HG02642 (cell line): ENCODE measurements around the gene XRCC1.

ENCODE experiments used
- ATAC-seq: cut with Tn5 transposase; IDR thresholded peaks from one replicate; pipeline ENCODE4 v1.9.1; 2021; ENCODE audit warnings: mild to moderate bottlenecking; ENCODE audit not compliant: unreplicated experiment, poor library complexity

XRCC1 gene, protein sequence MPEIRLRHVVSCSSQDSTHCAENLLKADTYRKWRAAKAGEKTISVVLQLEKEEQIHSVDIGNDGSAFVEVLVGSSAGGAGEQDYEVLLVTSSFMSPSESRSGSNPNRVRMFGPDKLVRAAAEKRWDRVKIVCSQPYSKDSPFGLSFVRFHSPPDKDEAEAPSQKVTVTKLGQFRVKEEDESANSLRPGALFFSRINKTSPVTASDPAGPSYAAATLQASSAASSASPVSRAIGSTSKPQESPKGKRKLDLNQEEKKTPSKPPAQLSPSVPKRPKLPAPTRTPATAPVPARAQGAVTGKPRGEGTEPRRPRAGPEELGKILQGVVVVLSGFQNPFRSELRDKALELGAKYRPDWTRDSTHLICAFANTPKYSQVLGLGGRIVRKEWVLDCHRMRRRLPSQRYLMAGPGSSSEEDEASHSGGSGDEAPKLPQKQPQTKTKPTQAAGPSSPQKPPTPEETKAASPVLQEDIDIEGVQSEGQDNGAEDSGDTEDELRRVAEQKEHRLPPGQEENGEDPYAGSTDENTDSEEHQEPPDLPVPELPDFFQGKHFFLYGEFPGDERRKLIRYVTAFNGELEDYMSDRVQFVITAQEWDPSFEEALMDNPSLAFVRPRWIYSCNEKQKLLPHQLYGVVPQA

DNA sequence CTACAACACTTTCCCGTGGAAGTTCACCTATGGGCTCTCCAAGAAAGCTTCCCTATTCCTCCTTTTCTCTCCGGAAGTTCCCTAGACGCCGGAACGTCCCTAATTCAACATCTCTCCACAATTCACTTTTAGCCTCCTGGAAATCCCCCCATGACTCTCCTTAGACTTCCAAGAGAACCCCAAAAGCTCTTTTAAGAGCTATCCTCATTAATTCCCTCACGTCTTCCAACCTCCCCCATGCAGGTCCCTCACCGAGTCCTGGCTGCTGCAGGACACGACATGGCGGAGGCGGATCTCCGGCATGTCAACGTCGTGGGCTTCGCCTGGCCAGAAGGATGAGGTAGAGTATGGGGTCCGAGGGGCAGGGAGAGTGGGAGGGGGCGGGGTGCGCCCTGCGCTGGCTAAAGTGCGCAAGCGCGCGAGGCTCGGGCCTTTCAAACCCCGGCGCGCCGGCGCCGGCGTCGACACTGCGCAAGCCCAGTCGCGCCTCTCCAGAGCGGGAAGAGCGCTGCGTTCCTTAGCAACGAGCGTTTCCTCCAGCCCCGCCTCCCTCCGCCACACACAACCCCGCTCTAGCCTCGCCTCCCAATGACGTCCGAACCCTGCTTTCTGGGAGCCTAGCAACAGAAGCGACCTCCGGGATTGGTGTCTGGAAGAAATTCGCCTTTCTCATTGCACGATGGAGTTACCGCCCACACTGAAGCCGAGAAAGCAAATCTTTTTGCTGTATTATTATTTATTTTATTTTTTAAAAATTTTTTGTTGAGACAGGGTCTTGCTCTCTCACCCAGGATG is at the start of gene XRCC1, which contains the start of gene PINLYP:
Gene XRCC1, minus strand, starts transcription at position 372 of the 795 bp plus-strand sequence. Its CDS starts 69 bp downstream, at position 303.
Gene PINLYP, plus strand, starts transcription at position 646 of the 795 bp plus-strand sequence. CDS start 1,391 bp downstream, outside the sequence.
- peak; percentile 97 for ATAC-seq

DNA sequence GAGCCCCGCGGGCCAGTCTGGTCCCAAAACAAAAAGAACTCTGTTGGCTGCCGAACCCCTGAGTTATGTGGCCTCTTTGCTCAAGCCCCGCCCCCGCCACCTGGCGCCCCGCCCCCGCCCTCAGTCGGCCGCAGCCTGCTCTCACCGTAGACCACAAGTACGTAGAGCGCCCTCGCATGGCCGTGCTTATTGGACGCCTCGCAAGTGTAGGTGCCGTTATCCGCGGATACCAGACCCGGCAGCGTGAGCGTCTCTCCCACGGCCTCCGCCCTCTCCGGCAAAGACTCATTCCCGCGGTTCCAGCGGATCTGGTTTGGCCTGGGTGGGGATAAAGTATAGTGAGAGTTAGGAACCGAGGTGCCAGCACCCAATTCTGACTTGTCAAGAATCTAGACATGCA is 49.6 kb upstream of the XRCC1 start:
- ATAC-seq = peak; percentile 51

DNA sequence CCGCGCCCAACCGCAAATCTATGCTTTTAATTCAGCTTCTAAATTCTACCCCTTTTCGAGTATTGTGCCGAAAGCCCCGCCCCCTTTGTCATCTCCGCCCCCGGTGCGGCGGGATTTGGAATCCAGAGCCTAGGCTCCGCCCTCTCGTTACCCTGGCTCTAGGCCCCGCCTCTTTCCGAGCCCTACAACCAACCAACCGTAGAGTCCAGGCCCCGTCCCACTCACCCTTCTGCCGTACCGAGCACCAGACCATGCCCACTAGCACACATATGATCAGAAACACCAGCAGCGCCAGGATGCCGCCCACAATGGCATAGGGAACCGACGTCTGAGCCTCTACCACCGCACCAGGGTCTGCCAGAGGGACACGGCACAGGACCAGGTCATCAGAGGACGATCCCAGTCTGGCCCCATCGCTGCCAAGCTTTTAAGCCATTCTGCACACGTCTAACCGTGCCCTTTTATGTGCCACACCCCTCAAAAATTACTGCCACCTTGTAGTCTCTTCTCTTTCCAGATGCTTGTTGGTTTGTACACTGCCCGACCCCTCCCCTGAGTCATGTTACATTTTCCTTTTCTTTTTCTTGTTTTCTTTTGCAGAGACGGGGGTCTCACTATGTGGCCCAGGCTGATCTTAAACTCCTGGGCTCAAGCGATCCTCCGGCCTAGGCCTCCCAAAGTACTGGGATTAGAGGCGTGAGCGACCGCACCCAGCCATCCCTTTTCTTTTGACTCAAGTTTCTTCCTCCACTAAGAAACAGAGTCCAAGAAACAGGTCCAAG is 48.8 kb upstream of the XRCC1 start:
- ATAC-seq = no peak

DNA sequence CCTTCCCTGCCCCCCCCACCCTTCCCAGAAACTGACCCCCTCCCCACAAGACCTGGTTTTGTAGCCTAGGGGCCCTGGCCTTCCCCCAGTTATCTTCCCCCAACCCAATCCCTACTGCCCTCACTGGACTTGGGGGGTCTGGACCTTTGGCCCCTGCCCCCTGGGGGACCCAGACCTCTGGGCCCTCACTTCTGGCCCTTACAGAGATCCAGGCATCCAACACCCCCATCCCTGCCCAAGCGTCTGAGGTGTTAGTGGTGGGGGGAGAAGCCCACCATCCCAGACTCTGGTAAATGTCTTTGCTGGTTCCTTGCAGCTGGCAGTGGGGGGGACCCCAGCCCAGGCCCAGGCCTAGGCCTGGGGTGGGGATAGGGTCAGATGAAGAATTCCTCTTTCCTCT is 47.6 kb upstream of the XRCC1 start:
- no peak for ATAC-seq

DNA sequence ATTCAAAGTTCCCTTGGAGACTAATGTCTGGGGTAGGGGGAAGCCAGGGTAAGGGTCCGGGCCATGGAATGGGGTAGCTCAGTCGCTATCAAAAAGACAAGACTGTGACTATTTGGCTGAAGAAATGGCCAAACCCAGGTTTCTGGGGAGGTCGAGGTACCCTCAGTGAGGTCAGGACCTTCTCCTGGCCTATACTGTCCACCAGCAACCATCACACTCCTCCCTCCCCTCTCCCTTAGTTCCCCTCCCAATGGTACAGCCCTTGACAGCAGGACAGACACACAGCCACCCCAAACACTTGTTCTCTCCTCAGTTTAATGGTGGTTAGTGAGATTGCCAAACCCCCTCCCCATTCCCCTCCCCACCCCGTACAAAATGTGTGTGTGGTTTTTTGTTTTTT is 46.7 kb upstream of the XRCC1 start:
- ATAC-seq = no peak

DNA sequence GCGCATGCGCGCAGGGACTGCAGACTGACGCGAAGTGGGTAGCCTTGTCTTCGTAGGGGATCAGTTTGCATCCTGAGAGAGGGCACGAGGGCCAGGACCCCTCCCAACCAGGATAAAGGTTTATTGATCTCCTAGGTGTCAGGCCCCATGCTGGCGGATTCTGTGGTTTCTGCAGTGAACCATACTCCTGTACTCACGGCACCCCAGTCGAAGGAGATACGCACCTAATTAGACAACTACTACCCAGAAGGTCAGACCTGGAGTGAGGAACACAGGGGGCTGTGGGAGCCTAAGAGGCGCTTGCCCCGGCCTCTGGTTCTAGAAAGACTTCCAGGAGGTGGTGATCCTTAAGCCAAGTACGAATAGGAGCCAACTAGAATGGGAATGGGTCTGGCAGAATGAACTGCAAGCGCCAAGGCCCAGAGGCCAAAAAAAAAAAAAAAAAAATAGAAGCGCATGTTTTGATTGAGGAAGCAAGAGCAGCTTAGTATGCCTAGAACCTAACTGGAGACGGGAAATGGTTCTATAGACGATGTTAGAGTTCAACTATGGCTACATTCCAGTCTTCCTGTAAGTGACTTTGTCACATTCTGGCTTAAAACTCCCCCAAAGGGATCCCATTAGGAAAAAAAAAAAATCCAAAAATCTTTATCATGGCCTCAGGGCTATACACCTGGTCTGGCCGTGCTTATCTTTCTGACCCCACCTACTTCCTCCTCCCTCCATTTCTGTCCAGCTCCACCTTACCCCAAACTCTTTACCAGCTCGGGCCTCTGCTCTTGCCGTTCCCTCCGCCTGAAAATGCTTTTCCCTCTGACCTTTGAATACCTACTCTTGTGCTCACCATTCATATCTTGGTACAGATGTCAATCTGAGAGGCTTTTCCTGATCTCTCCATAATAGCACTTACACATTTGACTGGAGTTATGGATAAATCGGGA is 45.0 kb upstream of the XRCC1 start:
- ATAC-seq = no peak

DNA sequence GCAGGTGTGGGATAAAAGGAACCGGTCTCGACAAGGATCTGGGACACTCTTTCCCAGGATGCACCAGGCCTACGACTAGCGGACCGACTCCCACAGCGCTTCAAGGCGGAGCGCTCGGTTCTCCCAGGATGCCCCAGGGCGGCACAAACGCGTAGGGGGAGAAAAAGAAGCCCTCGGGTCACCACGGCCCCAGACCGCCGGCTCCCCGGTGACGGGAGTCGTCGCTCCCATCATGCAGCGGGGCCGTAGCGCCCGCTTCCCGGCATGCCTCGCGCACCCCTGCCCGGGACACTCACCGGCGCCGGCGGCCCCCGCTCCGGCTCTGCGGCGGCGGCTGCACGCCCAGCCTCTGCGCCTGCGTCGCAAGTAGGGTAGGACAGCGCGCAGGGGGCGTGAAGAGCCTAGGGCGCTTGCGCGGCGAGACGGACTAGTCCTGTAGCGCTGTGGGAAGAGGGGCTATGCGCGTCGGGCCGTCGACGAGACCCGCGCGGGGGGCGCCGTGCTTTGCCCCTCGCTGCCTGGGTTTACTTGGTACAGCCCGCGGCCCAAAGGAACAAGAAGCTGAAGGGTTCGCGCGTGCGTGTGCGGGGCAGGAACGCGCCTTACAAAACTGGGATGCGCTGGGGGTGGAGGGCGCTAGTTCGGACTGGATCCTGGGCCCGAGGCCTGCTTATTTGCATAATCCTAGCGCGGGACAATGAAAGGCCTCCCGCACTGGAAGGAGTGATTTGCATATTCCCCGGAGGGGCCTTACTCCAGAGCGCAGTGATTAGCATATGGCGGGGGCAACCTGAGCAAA is 44.1 kb upstream of the XRCC1 start, which contains the start of gene ZNF428:
Gene ZNF428, minus strand, starts transcription at position 368 of the 799 bp plus-strand sequence. CDS start 5,325 bp downstream, outside the sequence.
- peak; percentile 87 for ATAC-seq

DNA sequence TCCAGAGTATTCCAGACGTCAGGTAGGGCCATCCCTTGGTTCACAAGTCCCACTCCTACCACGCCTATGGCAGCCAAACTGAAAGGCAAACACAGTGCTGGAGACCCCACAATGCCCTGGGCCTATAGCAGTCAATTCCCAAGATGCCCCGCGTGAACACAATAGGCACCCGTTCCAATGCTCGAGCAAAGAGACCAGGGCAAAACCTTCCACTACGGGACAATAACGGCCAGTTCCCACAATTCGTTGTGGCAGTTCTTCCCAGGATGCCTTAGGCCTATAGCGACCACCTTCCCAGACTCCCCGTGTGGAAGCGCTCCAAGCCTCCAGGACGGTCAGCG is 43.6 kb upstream of the XRCC1 start:
- peak; percentile 29 for ATAC-seq

DNA sequence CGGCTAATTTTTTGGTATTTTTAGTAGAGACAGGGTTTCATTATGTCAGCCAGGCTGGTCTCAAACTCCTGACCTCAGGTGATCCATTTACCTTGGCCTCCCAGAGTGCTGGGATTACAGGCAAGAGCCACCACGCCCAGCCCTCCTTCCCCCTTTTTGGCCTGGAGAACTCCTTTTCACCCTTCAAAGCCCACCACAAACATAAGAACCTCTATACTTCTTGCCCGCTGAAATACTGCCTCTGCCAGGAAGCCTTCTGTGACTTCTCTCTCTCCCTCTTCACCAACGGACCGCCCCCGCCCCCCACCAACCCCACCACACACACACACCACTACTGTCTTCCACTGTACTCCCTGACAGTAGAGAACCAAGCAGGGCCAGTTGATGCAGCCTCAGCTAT is 41.6 kb upstream of the XRCC1 start:
- ATAC-seq = no peak

DNA sequence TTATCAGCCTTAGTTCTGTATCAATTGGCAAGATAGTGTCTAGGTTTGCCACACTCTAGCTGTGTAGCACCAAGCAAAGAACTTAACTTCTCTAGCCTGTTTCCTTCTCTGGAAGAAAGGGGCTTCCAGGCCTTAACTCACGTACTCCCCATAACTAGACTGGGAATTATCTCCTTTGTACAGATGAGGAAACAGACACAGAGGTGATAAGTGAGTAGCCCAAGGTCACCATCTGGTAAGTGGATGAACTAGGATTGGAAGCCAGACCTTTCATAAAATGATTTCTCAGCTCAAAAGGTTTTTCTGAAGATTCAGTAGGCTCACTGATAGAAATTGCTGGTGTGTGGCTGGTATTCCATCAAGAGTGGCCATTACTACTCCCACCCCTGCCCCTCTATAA is 41.0 kb upstream of the XRCC1 start:
- no peak for ATAC-seq

DNA sequence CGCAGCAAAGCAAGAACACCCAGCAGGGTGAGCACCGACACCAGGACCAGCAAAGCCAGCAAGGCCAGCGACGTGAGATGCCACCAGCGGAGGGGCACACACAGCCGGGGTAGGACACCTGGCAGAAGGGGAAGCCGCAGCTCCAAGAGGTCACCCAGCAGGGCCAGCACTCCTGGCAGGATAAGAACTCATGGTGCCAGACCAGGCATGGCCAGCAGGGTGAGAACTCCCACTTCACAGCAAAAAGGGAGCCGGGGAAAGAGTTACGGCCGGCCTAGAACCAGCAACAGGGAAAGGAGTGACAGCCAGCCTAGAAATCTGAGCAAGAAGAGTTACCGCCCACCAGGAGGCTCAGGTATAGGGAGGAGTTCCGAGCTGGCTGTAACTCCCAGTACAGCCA is 37.0 kb upstream of the XRCC1 start:
- no peak for ATAC-seq

DNA sequence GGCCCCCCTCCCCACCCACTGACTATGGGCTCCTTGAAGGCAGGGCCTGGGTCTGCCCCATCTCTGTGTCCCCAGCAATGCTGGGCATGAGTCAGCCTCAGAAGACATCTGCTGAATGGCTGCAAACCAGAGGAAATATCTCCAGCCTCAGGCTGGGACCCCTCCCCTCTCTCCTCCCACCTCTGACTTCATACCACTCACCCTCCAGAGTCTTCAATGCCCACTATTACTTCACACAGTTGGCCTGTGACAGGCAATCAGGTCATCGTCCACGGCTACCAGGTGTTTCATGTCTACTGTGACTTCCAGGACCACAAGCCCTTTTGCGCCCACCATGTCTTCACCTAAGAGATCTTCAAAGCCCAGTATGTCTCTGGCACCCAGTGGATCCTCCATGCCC is 36.5 kb upstream of the XRCC1 start, which contains the start of gene SRRM5:
Gene SRRM5, plus strand, starts transcription at position 301 of the 400 bp plus-strand sequence. Its CDS starts 34 bp downstream, at position 335.
- ATAC-seq = no peak

DNA sequence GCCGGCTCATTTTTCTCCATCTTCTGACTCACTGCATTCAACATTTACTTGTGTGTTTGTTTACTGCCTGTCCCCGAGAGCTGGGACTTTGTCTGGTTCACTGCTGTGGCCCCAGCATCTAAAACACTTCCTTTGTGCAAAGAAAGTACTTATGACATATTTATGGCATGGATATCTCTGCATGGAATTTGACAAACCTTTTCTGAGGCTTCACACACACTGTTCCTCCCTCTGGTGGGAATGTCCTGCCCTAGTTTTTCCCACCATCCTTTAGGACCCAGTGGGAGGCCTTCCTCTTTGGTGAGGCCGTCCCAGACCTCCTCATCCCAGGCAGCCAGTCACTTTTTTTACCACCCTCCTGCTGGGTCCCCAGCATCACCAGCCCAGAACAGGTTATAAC is 35.2 kb upstream of the XRCC1 start:
- ATAC-seq = no peak

DNA sequence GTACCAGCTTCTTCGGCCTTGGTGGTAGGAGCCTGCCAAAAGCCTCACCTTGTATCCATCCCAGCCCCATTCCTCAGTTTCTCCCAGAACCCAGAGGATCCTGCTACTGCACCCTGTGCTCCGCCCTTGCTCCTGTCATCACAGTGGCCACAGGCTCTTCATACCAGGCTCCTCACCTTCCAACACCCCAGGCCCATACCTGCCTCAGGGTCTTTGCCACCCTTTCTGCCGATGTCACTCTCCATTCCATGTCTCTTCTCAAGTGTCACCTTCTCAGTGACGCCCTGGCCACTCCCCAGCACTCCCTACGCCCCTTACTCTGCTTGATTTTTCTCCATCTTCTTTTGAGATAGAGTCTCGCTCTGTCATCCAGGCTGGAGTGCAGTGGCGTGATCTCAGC is 34.5 kb upstream of the XRCC1 start:
- ATAC-seq = no peak

DNA sequence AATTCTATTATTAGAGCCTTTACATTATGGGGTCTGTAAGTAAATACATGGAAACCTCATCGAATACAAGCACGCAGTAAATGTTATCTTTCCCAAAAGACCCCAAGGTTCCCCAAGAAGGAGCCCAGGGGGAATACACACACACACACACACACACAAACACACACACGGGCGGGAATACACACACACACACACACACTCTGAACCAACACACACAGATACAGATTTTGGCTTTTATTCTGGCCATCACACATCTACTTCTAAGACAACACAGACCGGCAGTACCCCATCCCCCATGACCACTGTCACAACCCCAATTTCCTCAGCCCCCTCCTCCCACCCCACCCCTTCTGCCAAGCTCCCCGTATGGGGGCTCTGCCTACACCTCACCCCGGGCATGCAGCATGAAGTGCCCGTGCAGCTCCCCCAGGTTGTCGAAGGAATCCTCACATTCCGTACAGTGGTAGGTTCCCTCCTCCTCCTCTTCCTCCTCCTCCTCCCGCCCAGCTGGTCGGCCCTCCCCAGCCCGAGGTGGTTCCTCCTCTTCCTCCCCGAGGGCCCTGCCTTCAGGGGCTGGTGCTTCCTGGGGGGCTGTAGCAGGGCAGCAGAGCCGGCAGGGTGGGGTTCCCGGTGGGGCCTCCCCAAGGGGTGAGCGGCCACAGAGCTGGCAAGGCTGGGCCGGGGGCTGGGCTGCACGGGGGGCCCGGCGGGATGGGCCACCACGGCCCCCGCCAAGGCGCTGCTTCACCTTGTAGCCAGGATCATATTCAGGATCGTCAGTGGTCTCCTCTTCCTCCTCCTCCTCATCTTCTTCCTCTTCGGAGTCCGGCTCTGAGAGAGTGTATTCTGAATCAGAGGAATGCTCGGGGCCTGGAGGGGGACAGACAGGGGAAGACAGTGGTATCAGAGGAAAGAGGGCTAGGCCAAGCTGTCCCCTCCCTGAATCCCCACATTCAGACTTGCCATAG is 32.2 kb upstream of the XRCC1 start:
- no peak for ATAC-seq

DNA sequence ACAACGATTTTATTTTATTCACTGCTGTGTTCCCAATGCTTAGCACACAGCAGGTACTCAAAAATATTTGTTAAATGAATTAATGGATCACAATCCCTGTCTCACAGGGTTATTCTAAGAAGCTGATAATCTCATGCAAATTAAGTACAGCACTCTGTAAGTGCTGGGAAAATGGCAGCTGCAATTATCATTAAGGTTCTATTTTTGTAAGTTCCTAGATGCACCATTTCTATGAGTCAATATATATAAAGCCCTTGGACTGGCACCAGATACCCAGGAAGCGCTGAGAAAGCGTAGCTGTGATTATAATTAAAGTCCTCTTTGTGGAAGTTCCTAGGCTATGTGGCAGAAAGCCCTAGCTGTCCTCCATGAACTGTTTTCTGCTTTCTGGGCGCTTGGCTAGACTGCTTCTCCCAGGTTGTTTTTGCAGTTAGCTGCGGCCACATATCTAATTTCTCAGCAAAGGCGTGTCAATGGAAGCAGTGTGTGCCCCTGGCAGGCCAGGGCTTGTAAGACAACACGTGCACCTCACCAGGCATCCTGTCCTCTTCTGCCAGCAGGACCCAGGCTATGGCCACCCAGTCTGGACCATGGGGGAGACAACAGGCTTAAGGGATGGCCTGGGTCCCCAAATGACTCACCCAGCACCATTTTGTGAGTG is 31.4 kb upstream of the XRCC1 start:
- ATAC-seq = no peak
